Measurements from ENCODE around the gene C4BPB. TPM values are rescaled to one million over a fixed set of nuclear protein-coding genes. Genes with fewer than 3 reads are reported as not detected.
"Not testable (repeated sequence)": the region's sequence is repeated elsewhere in the genome, so short reads cannot be mapped to it uniquely, and the experiment has no call there.

Gene C4BPB
- 0.17 and 0.47 TPM in 2 replicates for total RNA-seq

- intact Hi-C loops (cut with micrococcal nuclease): no loop called here
- peak within 1 kb of the TSS; percentile 31 for H3K27ac Mint-ChIP-seq
- peak; percentile 19 for ATAC-seq (ENCODE audit: low read depth)
These were observed at the start of gene C4BPB for GRCh38 chr1:207088701-207089626. C4BPB (plus strand) TSS chr1:207088860; CDS start chr1:207089532, 672 bp downstream.

GRCh38 chr1:207039380-207040180, 49.1 kb upstream of the C4BPB start:
- ATAC-seq (ENCODE audit: low read depth): no peak
- DNase-seq: no peak
- POLR2A ChIA-PET: no interaction called here
- no peak for TF ChIP-seq CTCF (IDR thresholded peaks at IDR 0.05)
- no peaks in the 10 kb centered on the region for H3K9me3 Mint-ChIP-seq
- H3K27ac Mint-ChIP-seq: no peak overlapping the region
- peaks cover 2% of the 10 kb centered on the region for H3K27me3 Mint-ChIP-seq
- intact Hi-C loops (cut with micrococcal nuclease): no loop called here
- CTCF ChIA-PET: no interaction called here
- H3K36me3 Mint-ChIP-seq (ENCODE audit: low read depth): peaks cover 3% of the 10 kb centered on the region
- H3K4me3 Mint-ChIP-seq: no peak overlapping the region
- H3K4me1 Mint-ChIP-seq: no peaks in the 10 kb centered on the region

More at GRCh38 chr1:207088701-207089626, at the start of gene C4BPB:
- DNase-seq: no peak
- no peaks in the 10 kb centered on the region for H3K9me3 Mint-ChIP-seq
- H3K4me3 Mint-ChIP-seq: peak within 1 kb of the TSS; percentile 70
- H3K27me3 Mint-ChIP-seq: peaks cover 2% of the 10 kb centered on the region
- peaks cover 9% of the 10 kb centered on the region for H3K4me1 Mint-ChIP-seq
- POLR2A ChIA-PET: interaction anchor here (1.3 to 2.1 kb wide), 2 partner anchors 233 to 407 kb away, joined by 3 to 7 read pairs; partner anchors contain the start of gene CR1
- TF ChIP-seq CTCF (IDR thresholded peaks at IDR 0.05): no peak
- CTCF ChIA-PET: interaction anchor here (0.5 to 3.2 kb wide), 5 partner anchors 9 to 410 kb away, joined by 3 to 12 read pairs (median 4); partner anchors contain the start of gene PFKFB2
- H3K36me3 Mint-ChIP-seq (ENCODE audit: low read depth): no peaks in the 10 kb centered on the region

- no peak for TF ChIP-seq CTCF (IDR thresholded peaks at IDR 0.05)
- Mint-ChIP-seq H3K4me1 (peaks cover 2% of the 10 kb centered on the region), H3K27ac (no peak overlapping the region), H3K27me3 (peaks cover 2% of the 10 kb centered on the region), H3K4me3 (no peak overlapping the region), H3K36me3 (ENCODE audit: low read depth) (peaks cover 7% of the 10 kb centered on the region), H3K9me3 (no peaks in the 10 kb centered on the region)
- ChIA-PET POLR2A (no interaction called here), CTCF (no interaction called here)
- ATAC-seq (ENCODE audit: low read depth) (no peak), DNase-seq (no peak)
- intact Hi-C loops (cut with micrococcal nuclease): no loop called here
These were observed 48.5 kb upstream of the C4BPB start for GRCh38 chr1:207040181-207040533.

- peaks cover 14% of the 10 kb centered on the region for H3K36me3 Mint-ChIP-seq (ENCODE audit: low read depth)
- ATAC-seq (ENCODE audit: low read depth); H3K4me3 Mint-ChIP-seq; POLR2A ChIA-PET; H3K4me1 Mint-ChIP-seq; H3K27ac Mint-ChIP-seq; intact Hi-C loops (cut with micrococcal nuclease); DNase-seq; H3K9me3 Mint-ChIP-seq; H3K27me3 Mint-ChIP-seq: not testable (repeated sequence)
- CTCF ChIA-PET: interaction anchor here (1.4 kb wide), 1 partner anchor 9 kb away, joined by 4 read pairs; no protein-coding TSS in a partner anchor
These were observed 47.3 kb upstream of the C4BPB start for GRCh38 chr1:207041397-207041796.

GRCh38 chr1:207045453-207045852, 43.2 kb upstream of the C4BPB start:
- Mint-ChIP-seq H3K9me3 (no peaks in the 10 kb centered on the region), H3K36me3 (ENCODE audit: low read depth) (peaks cover 48% of the 10 kb centered on the region), H3K4me3 (no peak overlapping the region), H3K27ac (no peak overlapping the region), H3K4me1 (peaks cover 32% of the 10 kb centered on the region), H3K27me3 (no peaks in the 10 kb centered on the region)
- ATAC-seq (ENCODE audit: low read depth) (no peak), DNase-seq (no peak)
- CTCF ChIA-PET: interaction anchor here (1.0 to 1.4 kb wide), 3 partner anchors 30 to 454 kb away, joined by 3 to 4 read pairs (median 3); no protein-coding TSS in a partner anchor
- intact Hi-C loops (cut with micrococcal nuclease): no loop called here
- POLR2A ChIA-PET: no interaction called here
- no peak for TF ChIP-seq CTCF (IDR thresholded peaks at IDR 0.05)

All from activated B cell treated with CpG ODN at 0.5 μM for 24 hours (primary cell).